Panc1 (cell line): ENCODE results near the gene TBXA2R. TPM values are rescaled to one million over a fixed set of nuclear protein-coding genes. Genes with fewer than 3 reads are reported as not detected.

Experiments used
- ATAC-seq: fragments of 200-7000 bp; cut with Tn5 transposase; 2 replicates; pipeline ENCODE4 v1.9.1; 2020; ENCODE audit warnings: mild to moderate bottlenecking, moderate library complexity
- BruUV-seq: library from RNA; stranded (reverse); fragments of 400-500 nt; replicated peaks from 2 replicates; lab custom pipeline; 2021; lab: Mats Ljungman, UMichigan
- CTCF ChIA-PET: fragments of 300-600 bp; sonication (Branson Sonifier 250); formaldehyde crosslinking; loops from one replicate; lab custom pipeline; 2022; ENCODE audit warnings: antibody characterized with exemption; lab: Charles Lee
- POLR2A ChIA-PET: fragments of 300-600 bp; sonication (Branson Sonifier 250); formaldehyde crosslinking; loops from one replicate; lab custom pipeline; 2022; ENCODE audit warnings: antibody characterized with exemption; lab: Charles Lee
- DNase-seq: peaks from one replicate; pipeline ENCODE4 v3.0.0-alpha.2; 2010; ENCODE audit warnings: low read depth, low spot score
- H3K27ac ChIP-seq: 2 replicates; pipeline ENCODE4 v1.5.1; 2011; ENCODE audit warnings: mild to moderate bottlenecking, low read length, inconsistent platforms
- H3K27me3 ChIP-seq: fragments of 200-500 bp; sonication (Bioruptor generic); 2 replicates; pipeline ENCODE4 v1.6.0; 2014; ENCODE audit warnings: low read length, inconsistent platforms; ENCODE audit not compliant: control insufficient read depth, insufficient read depth
- H3K36me3 ChIP-seq: fragments of 200-500 bp; sonication (Bioruptor generic); 2 replicates; pipeline ENCODE4 v1.5.1; 2014; ENCODE audit warnings: inconsistent platforms, mild to moderate bottlenecking, low read length, moderate library complexity; ENCODE audit not compliant: control insufficient read depth, insufficient read depth
- H3K4me1 ChIP-seq: 2 replicates; pipeline ENCODE4 v1.5.1; 2011; ENCODE audit warnings: inconsistent platforms, mild to moderate bottlenecking, low read length, moderate library complexity; ENCODE audit not compliant: control insufficient read depth, insufficient read depth
- H3K4me3 ChIP-seq, 2 experiments: 2 replicates each; pipeline ENCODE4 v1.5.1; 2011 to 2012; ENCODE audit warnings: low read depth in 2 of 2, low read length in 2 of 2, mild to moderate bottlenecking in 2 of 2, inconsistent platforms in 1 of 2, moderate library complexity in 1 of 2
- H3K9me3 ChIP-seq: fragments of 200-500 bp; sonication (Bioruptor generic); 2 replicates; pipeline ENCODE4 v1.5.1; 2014; ENCODE audit warnings: low read depth, mild to moderate bottlenecking, inconsistent platforms, low read length, moderate library complexity; ENCODE audit not compliant: control insufficient read depth, insufficient read depth
- CTCF ChIP-seq: fragments of 450-650 bp; IDR thresholded peaks from 2 replicates; pipeline ENCODE4 v1.5.1; 2017; ENCODE audit warnings: mild to moderate bottlenecking
- POLR2AphosphoS5 ChIP-seq: IDR thresholded peaks from 2 replicates; pipeline ENCODE4 v1.6.1; 2012; ENCODE audit warnings: mild to moderate bottlenecking, low read depth, low read length, moderate library complexity
- REST ChIP-seq, 2 experiments: IDR thresholded peaks; 2 replicates each; pipeline ENCODE4 v1.6.1; 2011 to 2012; ENCODE audit warnings: low read depth in 2 of 2, control low read depth in 1 of 2, low read length in 1 of 2, mild to moderate bottlenecking in 1 of 2, moderate library complexity in 1 of 2; ENCODE audit not compliant: insufficient read depth in 1 of 2
- SIN3A ChIP-seq: IDR thresholded peaks from 2 replicates; pipeline ENCODE4 v1.6.1; 2012; ENCODE audit warnings: low read depth, mild to moderate bottlenecking, low read length, moderate library complexity, borderline replicate concordance; ENCODE audit not compliant: insufficient read depth
- TCF7L2 ChIP-seq: IDR thresholded peaks from 2 replicates; pipeline ENCODE4 v1.6.1; 2011; ENCODE audit warnings: mild to moderate bottlenecking, low read depth, low read length, inconsistent platforms
- in situ Hi-C: cut with HindIII; loops from 2 replicates; pipeline ENCODE4 v1.10.0; 2016; ENCODE audit warnings: low sequenced_read_pairs, low pct_unique_long_range_greater_than_20kb
- intact Hi-C: fragments of 100-400 bp; cut with micrococcal nuclease; formaldehyde crosslinking; loops from one replicate; pipeline ENCODE4 v1.10.0; 2022; ENCODE audit not compliant: unreplicated experiment
- total RNA-seq: library from RNA; stranded (reverse); gene quantifications from one replicate; pipeline ENCODE4 v1.2.1, GENCODE V29; 2021; ENCODE audit not compliant: unreplicated experiment

The TBXA2R gene
- total RNA-seq, 1 experiment from 2014 or later, result 5.2 TPM

GRCh38 chr19:3589949-3590348 lies 16.7 kb downstream of the TBXA2R start:
- BruUV-seq, result no TSS peak
- H3K27ac ChIP-seq, result no peak overlapping the region
- H3K36me3 ChIP-seq, result no peaks in the 10 kb centered on the region
- ChIA-PET CTCF (interaction anchor here (1.0 kb wide), 1 partner anchor 9 kb away, joined by 5 read pairs; no protein-coding TSS in a partner anchor), POLR2A (no interaction called here)
- no peaks in the 10 kb centered on the region for H3K9me3 ChIP-seq
- H3K4me1 ChIP-seq, result no peaks in the 10 kb centered on the region
- intact Hi-C loops, result no loop called here
- H3K27me3 ChIP-seq, result no peaks in the 10 kb centered on the region
- DNase-seq (no peak), ATAC-seq (no peak)
- TF ChIP-seq CTCF (no peak), TCF7L2 (no peak), POLR2AphosphoS5 (no peak), REST (IDR thresholded peaks at IDR 0.05; ENCODE audit: insufficient read depth in 1 of 2, low read depth in 2 of 2, low read length in 1 of 2) (no peak), SIN3A (no peak)
- H3K4me3 ChIP-seq, result no peak overlapping the region
- in situ Hi-C loops, result no loop called here

- Histone ChIP-seq H3K27me3 (no peaks in the 10 kb centered on the region), H3K4me3 (no peak overlapping the region), H3K36me3 (no peaks in the 10 kb centered on the region), H3K27ac (no peak overlapping the region), H3K4me1 (no peaks in the 10 kb centered on the region), H3K9me3 (no peaks in the 10 kb centered on the region)
- DNase-seq, result no peak
- no TSS peak for BruUV-seq
- TF ChIP-seq SIN3A, result no peak
- TF ChIP-seq CTCF, result no peak
- TF ChIP-seq POLR2AphosphoS5, result no peak
- no peak for TF ChIP-seq TCF7L2
- TF ChIP-seq REST (IDR thresholded peaks at IDR 0.05; ENCODE audit: insufficient read depth in 1 of 2, low read depth in 2 of 2, low read length in 1 of 2), result no peak
- intact Hi-C loops, result no loop called here
- in situ Hi-C loops, result no loop called here
- ChIA-PET POLR2A (interaction anchor here (0.6 kb wide), 1 partner anchor 103 kb away, joined by 6 read pairs; no protein-coding TSS in a partner anchor), CTCF (interaction anchor here (0.6 kb wide), 1 partner anchor 12 kb away, joined by 3 read pairs; no protein-coding TSS in a partner anchor)
- ATAC-seq, result no peak
These were observed 17.2 kb downstream of the TBXA2R start for GRCh38 chr19:3589439-3589838.
